DMS53 treated with DMSO at 0.1 percent for 48 hours (cell line): ENCODE measurements around the gene STARD5.
"Not testable (repeated sequence)": the region's sequence is repeated elsewhere in the genome, so short reads cannot be mapped to it uniquely, and the experiment has no call there.

Source experiments
- DNase-seq: peaks from one replicate; lab custom pipeline; 2025; ENCODE audit not compliant: unreplicated experiment; lab: John Stamatoyannopoulos, UW

Gene STARD5

GRCh38 chr15:81337713-81338157, 13.8 kb upstream of the STARD5 start:
- DNase-seq = no peak

GRCh38 chr15:81337241-81337640, 13.3 kb upstream of the STARD5 start:
- no peak for DNase-seq

- DNase-seq = no peak
Measured at GRCh38 chr15:81336568-81336967, 12.6 kb upstream of the STARD5 start.

DNA sequence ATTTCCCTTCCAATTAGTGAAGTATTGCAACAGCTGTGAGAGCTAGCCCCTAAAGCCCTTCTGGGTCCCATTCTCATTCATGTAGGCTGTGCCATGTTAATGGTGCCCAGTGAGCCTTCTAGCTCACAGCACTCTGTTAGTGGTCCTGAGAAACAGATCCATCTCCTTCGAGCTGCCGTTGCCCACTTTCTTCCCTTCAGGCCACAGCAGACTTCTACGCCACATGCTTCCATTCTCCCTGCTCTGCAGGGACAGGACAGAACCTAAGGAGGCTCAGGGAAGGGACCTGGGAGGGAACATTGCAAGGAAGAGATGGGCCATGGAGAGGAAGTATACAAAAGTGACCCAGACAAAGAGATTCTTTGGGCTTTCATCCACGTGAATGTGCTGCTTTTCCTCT, 11.7 kb upstream of the STARD5 start:
- DNase-seq = no peak

DNA sequence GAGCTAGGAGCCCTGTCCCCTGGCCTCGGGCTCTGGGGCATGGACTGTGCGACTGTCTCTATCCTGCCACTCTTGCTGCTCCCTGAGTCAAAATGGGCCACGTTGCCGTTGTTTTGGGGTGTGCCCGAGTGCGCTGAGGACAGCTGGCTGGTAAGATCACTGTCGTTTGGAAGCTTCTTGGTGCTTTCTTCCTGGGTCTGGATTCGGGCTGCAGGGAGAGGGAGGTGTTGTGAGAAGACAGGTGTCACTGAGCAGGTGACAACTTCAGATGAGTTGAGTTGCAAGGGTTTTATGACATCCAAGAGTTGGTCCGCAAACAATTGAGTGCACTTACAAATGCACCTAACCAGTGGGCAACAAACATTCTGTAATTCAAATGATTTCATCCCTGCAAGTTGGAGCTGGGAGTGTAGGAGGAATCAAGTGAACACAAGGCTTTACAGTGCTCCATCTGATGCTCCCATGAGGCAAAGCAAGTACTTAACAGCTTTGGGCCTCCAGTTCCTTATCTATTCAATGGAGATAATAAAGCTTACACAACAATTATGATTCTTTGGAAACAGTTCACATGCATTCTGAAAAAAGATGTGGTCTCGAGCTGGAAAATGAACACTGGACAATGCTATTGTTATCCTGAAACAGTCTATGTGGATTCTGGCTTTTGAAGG, 11.0 kb upstream of the STARD5 start:
- DNase-seq = peak; percentile 69

DNA sequence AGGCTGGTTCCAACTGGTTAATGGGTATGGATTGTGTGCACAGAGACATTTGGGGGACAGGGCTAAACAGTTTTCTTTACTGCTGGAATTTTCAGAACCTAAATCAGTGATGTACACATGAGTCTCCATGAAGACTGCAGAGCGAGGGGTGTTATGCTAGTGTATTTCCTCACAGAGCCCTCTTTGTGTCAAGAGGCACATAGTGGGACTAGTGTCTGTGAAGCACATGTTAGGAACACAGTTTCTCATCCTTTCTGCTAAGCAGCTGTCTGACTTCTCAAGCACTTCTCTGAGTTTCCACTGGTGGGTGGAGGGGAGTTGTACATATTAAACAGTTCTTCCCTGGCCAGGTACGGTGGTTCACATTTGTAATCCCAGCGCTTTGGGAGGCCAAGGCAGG, 9.4 kb upstream of the STARD5 start:
- DNase-seq = no peak

DNA sequence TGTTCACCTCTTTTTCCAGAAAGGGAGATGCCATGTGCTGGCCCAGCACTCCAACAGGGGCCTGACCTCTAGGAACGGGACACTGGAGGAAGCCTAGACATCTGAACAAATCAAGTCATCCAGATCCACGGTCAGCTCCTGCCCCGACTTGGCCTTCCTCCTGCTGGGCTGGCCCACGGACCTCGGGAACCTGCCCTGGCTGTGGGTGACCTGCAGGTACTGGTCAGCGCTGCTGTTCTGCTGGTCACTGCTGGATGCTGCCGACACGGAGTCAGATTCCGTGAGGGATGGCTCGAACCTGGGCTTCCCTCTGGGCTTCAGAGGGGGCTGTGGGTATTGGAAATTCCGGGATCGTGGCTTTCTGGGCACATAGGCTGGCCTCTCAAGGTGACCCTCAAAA, 8.4 kb upstream of the STARD5 start:
- no peak for DNase-seq

DNA sequence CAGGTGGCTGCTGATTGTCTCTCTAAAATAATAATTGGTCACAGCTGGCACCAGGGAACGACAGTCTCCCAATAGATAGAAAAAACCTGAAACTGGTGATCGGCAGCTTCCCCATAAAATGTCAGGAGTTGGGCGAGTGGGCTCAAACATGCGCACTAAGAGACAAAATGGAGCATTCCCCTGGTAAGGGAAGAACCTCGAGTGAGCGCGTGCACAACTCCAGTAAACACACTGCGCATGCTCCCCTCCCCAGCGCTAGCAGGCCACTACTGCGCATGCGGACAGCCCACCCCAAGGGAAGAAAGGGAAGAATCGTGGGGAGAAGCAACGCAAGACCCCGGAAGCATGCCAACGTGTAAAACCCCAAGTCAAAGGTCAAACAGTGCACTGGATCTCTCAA, 7.7 kb upstream of the STARD5 start:
- no peak for DNase-seq

- DNase-seq = not testable (repeated sequence)
Measured at GRCh38 chr15:81331141-81331540, 7.2 kb upstream of the STARD5 start.

GRCh38 chr15:81330366-81331090, 6.6 kb upstream of the STARD5 start:
- DNase-seq = no peak

DNA sequence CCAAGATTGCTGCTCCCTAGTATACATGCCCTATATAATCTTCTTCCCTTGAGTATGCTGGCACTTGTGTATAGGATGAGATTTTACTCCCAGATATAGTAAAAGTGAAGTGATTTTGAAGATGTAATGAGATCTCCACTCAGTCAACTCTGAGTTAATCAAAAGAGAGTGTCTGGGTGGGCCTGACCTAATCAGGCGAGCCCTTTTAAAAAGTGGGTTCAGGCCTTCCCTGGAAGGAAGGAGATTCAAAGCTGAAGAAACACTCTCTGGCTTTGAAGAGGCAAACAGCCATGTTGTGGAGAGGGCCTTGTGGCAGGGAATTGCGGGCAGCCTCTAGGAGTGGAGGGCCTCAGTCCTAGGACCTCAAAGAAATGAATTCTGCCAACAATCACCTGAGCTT, 5.5 kb upstream of the STARD5 start:
- DNase-seq = no peak

DNA sequence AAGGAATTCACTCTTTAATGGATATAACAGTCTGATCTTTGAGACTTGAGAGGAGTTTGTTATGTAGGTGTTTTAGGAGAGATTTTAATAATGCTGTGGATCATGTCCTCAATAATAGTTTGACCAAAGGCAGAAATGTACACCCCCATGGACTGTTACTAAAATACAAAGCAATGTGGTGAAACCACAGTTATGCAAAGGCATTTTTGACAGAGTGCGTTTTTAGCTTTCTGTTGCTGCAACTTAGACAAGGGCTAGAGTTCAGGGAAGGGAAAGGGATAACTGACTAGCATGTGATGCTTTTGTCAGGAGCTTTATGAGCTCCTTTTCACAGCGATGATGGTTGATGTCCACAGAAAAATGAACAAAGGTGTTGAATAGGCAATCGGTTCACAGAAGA, 3.6 kb upstream of the STARD5 start:
- DNase-seq = no peak

GRCh38 chr15:81326466-81327212, 2.7 kb upstream of the STARD5 start:
- no peak for DNase-seq

DNA sequence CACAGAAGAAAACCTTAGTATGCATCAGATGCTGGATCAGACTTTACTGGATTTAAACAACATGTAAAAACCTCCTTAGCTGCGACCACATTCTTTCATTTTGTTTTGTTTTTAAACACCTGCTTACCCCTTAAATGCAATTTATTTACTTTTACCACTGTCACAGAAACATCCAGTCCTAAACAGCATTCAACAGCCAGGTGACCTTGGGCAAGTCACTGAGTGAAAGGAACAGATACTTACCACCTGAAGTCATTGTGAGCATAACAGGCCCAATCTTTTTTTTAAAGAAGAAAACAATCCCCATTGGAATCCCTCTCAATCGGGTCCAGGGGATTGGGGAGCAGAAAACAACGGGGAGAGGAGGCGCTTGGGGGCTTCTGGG, 390 bp downstream of the STARD5 start:
- no peak for DNase-seq

DNA sequence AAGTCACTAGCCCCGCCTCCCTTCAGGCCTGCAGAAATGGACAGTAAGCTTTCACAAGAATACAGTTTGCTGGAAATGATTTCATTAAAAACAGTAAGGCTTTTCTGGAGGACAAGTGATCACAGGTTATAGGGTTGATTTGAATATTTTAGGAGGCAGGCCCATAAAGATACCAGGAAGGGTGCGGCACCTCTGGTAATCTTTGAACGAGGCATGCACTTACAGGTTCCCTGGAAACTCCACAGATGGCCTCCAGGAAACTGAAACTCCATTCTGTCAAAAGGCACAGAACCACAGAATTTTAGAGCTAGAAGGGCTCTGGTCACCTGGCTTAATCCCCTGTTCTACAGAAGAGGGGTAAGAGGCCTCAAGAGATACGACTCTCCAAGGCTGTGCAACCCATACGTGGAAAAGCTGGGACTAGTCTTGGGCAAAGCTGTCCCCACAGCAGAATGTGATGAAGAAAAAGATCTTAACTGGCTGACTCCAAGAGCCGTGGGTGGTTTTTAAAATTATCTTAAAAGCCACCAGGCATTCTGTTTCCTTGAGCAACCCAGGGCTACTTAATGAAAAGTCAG, 1.2 kb downstream of the STARD5 start:
- no peak for DNase-seq

- DNase-seq = no peak
Measured at GRCh38 chr15:81321667-81322066, 2.3 kb downstream of the STARD5 start.

- no peak for DNase-seq
Measured at GRCh38 chr15:81317642-81318017, 6.3 kb downstream of the STARD5 start.

DNA sequence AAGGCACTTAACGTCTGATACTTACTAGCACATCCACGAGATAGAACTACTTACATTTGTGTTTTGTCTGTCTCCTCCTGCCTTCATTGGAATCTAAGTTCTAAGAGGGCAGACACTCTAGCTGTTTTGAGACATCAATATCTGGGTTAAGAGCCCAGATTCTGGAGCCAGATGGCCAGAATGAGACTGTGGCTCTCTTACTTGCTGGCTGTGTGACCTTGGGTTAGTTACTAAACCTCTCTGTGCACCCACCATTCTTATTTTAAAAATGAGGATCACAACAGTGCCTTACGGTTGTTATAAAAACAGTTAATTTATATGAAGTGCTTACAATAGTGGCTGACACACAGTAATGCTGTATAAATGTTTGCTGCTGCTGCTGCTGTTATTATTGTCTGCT, 7.7 kb downstream of the STARD5 start:
- DNase-seq = no peak

DNA sequence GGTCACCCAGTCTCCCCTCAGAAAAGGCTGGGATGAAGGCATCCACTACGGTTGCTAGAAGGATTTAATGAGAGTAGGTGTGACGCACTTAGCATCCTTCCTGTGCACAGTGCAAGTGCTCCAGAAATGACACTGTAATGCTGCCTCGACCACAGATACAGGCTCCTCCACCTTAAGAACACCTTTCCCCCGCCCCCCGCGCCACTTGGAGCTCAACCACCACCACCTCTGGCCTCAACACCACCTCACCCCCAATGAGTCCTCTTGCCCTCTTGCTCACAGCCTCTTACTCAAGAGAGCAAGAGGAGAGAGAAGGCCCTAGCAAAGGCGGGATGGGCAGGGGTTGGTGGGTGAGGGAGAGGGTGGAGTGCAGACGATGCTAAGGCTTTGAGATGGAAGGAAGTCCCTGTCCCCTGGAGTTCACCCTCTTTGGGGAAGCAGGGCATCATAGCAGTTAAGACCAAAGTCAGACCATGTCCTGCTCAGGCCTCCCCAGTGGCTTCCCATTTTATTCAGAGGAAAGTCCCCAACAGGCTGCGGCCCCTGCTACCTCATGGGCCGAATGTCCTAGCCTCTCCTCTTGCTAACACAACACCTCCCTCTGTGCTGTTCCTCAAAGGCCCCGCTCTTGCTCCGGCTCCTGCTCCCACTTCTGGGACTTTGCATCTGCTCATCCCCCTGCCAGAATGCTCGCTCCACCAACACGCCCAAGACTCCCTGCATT, 8.3 kb downstream of the STARD5 start:
- no peak for DNase-seq

- no peak for DNase-seq
Measured at GRCh38 chr15:81314378-81314777, 9.6 kb downstream of the STARD5 start.

DNA sequence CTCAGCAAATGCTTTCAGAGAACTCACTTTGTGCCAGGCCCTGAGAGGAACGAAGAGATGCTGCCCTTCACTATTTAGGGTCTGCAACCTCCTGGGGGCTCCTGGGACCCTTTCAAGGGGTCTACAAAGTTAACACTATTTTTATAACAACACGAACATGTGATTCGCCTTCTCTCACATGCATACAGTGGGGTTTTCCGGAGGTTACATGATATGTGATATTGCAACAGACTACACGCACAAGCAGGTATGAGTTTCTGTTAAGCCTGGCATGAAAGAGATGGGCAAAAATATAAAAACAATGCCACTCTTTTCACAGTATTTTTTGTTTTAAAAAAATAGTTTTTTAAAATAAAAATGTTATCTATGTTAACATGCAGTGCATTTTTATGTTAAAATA, 10.3 kb downstream of the STARD5 start:
- no peak for DNase-seq
